BLaER1 treated with 17β-estradiol and CSF1 and Interleukin-3, amounts not matched to agents 10 nM and 100 nM (cell line): ENCODE data around the gene ZNF273.
"Not testable (repeated sequence)": the region's sequence is repeated elsewhere in the genome, so short reads cannot be mapped to it uniquely, and the experiment has no call there.

Source experiments
- H3K27ac ChIP-seq, 11 experiments: shearing (Covaris generic); formaldehyde crosslinking; 2 replicates each; pipeline ENCODE4 v1.8.1; 2022
- H3K27me3 ChIP-seq, 11 experiments: shearing (Covaris generic); formaldehyde crosslinking; 2 replicates each; pipeline ENCODE4 v1.8.1; 2022
- H3K36me3 ChIP-seq, 11 experiments: shearing (Covaris generic); formaldehyde crosslinking; 2 replicates each; pipeline ENCODE4 v1.8.1; 2022
- H3K4me1 ChIP-seq, 10 experiments: shearing (Covaris generic); formaldehyde crosslinking; 2 replicates each; pipeline ENCODE4 v1.8.1; 2022
- H3K4me2 ChIP-seq, 11 experiments: shearing (Covaris generic); formaldehyde crosslinking; 2 replicates each; pipeline ENCODE4 v1.8.1; 2022
- H3K4me3 ChIP-seq, 10 experiments: shearing (Covaris generic); formaldehyde crosslinking; 2 replicates each; pipeline ENCODE4 v1.8.1; 2022
- H3K9ac ChIP-seq, 11 experiments: shearing (Covaris generic); formaldehyde crosslinking; 2 replicates each; pipeline ENCODE4 v1.8.1; 2022
- H3K9me3 ChIP-seq, 11 experiments: shearing (Covaris generic); formaldehyde crosslinking; replicated peaks in 1 of 11; 2 replicates each; pipeline ENCODE4 v1.8.1; 2022
- H4K20me1 ChIP-seq, 11 experiments: shearing (Covaris generic); formaldehyde crosslinking; 2 replicates each; pipeline ENCODE4 v1.8.1; 2022
- Cebpa-rat ChIP-seq, 11 experiments: shearing (Covaris generic); IDR thresholded peaks; 2 replicates each; pipeline ENCODE4 v1.8.1; 2022

ZNF273 gene

DNA sequence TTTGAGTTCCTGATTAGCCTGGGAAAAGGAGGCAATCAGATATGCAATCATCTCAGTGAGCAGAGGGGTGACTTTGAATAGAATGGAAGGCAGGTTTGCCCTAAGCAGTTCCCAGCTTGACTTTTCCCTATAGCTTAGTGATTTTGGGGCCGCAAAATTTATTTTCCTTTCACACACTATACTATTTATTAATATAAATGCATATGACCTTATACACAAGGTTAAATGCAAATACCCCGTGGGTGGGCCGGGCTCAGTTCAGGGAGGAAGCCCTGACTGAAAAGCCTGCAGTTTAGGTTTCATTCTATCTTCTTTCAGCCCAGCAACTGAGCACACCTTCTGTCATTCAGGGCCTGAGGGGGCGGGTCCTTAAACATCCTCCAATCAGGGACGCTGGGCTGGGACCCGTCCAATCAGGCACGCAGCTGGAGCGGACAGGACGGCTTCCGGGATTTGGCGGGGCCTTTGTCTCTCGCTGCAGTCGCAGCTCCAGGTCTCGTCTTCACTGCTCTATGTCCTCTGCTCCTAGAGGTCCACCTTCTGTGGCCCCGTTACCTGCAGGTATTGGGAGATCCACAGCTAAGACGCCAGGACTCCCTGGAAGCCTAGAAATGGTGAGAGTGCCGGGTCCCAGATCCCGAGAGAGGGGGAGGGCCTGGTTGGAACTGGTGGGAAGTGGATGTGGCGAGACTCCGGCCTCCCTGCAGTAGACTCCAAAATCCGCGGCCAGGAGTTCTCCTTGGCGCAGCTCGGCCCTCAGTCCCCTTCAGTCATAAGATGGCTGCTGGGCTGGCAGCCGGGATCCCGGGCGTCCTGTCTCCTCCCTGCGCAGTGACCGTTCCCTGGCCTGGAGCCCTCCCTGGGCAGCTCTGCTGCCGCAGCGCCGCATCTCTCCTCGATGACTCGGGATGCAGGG is at the start of gene ZNF273:
ZNF273 (plus strand) TSS at position 468 of the 916 bp plus-strand sequence; CDS start at position 513, 45 bp downstream.
- no peak for TF ChIP-seq Cebpa-rat (IDR thresholded peaks at IDR 0.05)
- Histone ChIP-seq H3K36me3 (peaks cover 11 to 40% (median 34%) of the 10 kb centered on the region in 11 experiments), H3K4me2 (peak within 1 kb of the TSS; percentile 67 to 93 (median 82)), H3K27me3 (no peaks in the 10 kb centered on the region), H3K9ac (peak within 1 kb of the TSS; percentile 89 to 94 (median 90)), H3K9me3 (peaks cover 3 to 50% (median 41%) of the 10 kb centered on the region in 11 experiments), H4K20me1 (peaks cover 0 to 23% (median 7%) of the 10 kb centered on the region in 11 experiments; a peak in 9 of 22 replicates), H3K27ac (peak within 1 kb of the TSS; percentile 77 to 94 (median 90)), H3K4me3 (peak within 1 kb of the TSS; percentile 78 to 95 (median 88)), H3K4me1 (peaks cover 15 to 36% (median 25%) of the 10 kb centered on the region in 10 experiments; a peak in 19 of 20 replicates)

DNA sequence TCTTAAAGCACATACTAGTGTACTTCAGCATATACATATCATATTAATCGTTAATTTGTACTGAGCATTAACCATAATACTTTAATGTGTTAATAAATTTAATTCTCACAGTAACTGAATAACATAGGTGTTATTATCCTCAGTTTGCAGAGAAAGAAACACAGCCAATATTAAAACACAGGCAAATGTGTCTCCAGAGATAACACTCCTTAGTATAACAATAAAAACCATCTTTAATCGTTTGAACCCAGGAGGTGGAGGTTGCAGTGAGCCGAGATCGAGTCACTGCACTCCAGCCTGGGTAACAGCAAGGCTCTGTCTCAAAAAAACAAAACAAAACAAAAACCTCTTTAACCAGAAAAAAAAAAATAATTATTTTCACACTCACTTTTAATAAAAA is 49.4 kb upstream of the ZNF273 start:
- H3K9ac ChIP-seq = no peak overlapping the region
- H3K4me3 ChIP-seq = no peak overlapping the region
- 0 out of 22 replicates have a peak, but pooled peaks cover 0 to 8% (median 0%) of the 10 kb centered on the region in 11 experiments for H3K36me3 ChIP-seq
- no peaks in the 10 kb centered on the region for H3K27me3 ChIP-seq
- no peaks in the 10 kb centered on the region for H3K4me1 ChIP-seq
- no peak overlapping the region for H3K27ac ChIP-seq
- peaks cover 0 to 4% (median 0%) of the 10 kb centered on the region in 11 experiments; a peak in 1 of 22 replicates for H3K9me3 ChIP-seq
- H4K20me1 ChIP-seq = no peaks in the 10 kb centered on the region; a peak in 1 of 22 replicates
- no peak overlapping the region for H3K4me2 ChIP-seq
- no peak for TF ChIP-seq Cebpa-rat (IDR thresholded peaks at IDR 0.05)

DNA sequence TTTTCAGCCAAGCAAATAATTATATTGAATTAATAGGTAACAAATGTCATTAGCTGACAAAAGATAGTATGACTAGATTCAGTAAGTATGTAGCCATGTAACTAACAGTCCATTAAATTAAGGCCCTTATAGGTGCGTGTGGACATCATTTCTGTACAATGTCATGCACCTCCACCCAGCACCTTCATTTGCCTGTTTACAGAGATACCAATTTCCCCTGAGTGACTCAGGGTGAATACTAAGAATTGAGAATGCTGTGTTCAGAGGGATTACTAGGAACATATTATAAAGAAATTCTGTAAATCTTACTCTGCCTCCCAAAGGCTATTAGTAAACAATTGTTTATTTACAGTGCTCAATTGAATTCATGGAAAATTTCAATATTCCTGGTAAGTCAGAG is 48.1 kb upstream of the ZNF273 start:
- no peak for TF ChIP-seq Cebpa-rat (IDR thresholded peaks at IDR 0.05)

DNA sequence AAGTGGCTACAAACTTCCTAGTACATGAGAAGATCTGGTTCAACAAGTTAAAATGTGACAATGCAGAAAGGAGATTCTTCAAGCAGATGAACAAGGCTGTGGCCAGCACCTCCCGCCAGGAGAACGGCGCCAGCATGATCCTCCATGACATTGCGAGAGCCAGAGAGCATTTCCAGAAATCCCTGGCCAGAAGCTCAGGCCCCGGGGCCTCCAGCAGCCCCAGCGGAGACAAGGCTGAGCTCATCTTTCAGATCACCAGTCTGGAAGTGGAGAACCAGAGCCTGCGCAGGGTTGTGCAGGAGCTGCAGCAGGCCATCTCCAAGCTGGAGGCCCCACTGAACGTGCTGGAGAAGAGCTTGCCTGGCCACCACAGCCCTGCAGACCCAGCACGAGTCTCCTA is 40.1 kb upstream of the ZNF273 start:
- Histone ChIP-seq H3K4me2 (no peak overlapping the region), H3K9ac (no peak overlapping the region), H3K36me3 (peaks cover 0 to 6% (median 0%) of the 10 kb centered on the region in 11 experiments; a peak in 4 of 22 replicates), H3K27ac (no peak overlapping the region), H3K4me1 (no peaks in the 10 kb centered on the region), H4K20me1 (no peaks in the 10 kb centered on the region), H3K9me3 (peaks cover 6 to 24% (median 18%) of the 10 kb centered on the region in 11 experiments; a peak in 19 of 22 replicates), H3K27me3 (no peaks in the 10 kb centered on the region), H3K4me3 (no peak overlapping the region)
- no peak for TF ChIP-seq Cebpa-rat (IDR thresholded peaks at IDR 0.05)

More for the DNA sequence above, 48.1 kb upstream of the ZNF273 start:
- H3K4me2 ChIP-seq = no peak overlapping the region
- H3K27ac ChIP-seq = no peak overlapping the region
- no peaks in the 10 kb centered on the region for H3K4me1 ChIP-seq
- no peaks in the 10 kb centered on the region for H3K9me3 ChIP-seq
- H3K27me3 ChIP-seq = no peaks in the 10 kb centered on the region
- no peaks in the 10 kb centered on the region for H4K20me1 ChIP-seq
- 0 out of 22 replicates have a peak, but pooled peaks cover 0 to 8% (median 0%) of the 10 kb centered on the region in 11 experiments for H3K36me3 ChIP-seq
- H3K4me3 ChIP-seq = no peak overlapping the region
- no peak overlapping the region for H3K9ac ChIP-seq

DNA sequence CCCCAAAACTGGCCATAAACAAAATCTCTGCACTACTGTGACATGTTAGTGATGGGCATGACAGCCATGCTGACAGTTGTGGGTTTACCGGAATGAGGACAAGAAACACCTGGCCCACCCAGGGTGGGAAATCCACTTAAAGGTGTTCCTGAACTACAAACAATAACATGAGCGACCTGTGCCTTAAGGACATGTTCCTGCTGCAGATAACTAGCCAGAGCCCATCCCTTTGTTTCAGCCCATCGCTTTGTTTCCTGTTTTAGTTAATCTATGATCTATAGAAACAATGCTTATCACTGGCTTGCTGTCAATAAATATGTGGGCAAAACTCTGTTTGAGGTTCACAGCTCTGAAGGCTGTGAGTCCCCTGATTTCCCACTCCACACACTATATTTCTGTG is 39.5 kb upstream of the ZNF273 start:
- H3K4me1 ChIP-seq, H4K20me1 ChIP-seq, H3K4me3 ChIP-seq, H3K27ac ChIP-seq, H3K27me3 ChIP-seq, H3K9ac ChIP-seq, H3K36me3 ChIP-seq, H3K4me2 ChIP-seq: not testable (repeated sequence)
- peaks cover 8 to 29% (median 20%) of the 10 kb centered on the region in 11 experiments; a peak in 20 of 22 replicates for H3K9me3 ChIP-seq

DNA sequence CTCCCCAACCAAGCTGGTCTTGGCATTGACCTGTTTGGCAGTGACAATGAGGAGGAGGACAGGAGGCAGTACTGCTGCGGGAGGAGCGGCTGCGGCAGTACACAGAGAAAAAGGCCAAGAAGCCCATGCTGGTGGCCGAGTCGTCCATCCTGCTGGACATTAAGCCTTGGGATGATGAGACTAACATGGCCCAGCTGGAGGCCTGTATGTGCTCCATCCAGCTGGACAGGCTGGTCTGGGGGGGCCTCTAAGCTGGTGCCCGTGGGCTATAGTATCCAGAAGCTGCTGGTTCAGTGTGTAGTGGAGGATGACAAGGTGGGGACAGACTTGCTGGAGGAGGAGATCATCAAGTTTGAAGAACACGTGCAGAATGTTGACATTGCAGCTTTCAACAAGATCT is 39.1 kb upstream of the ZNF273 start:
- H3K9me3 ChIP-seq = peaks cover 10 to 33% (median 21%) of the 10 kb centered on the region in 11 experiments; a peak in 20 of 22 replicates
- H3K27me3 ChIP-seq = no peaks in the 10 kb centered on the region
- H3K4me3 ChIP-seq = no peak overlapping the region
- H3K4me2 ChIP-seq = no peak overlapping the region
- H3K36me3 ChIP-seq = peaks cover 0 to 6% (median 0%) of the 10 kb centered on the region in 11 experiments; a peak in 4 of 22 replicates
- no peaks in the 10 kb centered on the region for H4K20me1 ChIP-seq
- TF ChIP-seq Cebpa-rat (IDR thresholded peaks at IDR 0.05) = no peak
- H3K9ac ChIP-seq = no peak overlapping the region
- H3K4me1 ChIP-seq = no peaks in the 10 kb centered on the region
- no peak overlapping the region for H3K27ac ChIP-seq

DNA sequence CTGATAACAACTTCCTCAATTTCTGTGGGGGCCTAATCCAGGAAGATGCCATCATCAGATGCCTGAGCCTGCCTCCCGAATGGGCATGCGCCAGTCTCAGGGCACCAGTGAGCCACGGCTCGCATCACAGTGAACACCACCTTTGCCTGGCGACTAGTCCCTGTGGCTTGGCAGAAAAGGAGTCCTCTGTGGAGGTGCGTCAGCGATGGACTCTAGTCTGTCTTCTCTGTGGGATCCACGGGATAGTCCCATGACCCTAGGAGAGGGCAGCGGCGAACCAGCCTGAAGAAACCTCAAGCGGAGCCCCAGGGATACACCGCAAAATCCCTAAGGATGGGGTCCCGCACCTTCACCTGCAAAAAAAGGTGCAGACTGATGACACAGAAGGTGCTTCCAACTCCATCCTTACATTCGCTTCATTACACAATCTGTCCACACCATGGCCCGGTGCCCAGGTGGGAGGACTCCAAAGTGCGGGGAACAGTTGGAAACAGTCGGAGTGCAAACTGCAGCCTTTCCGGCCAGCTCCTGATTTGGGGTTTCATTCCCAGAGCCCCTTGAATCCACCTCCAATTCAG is 35.1 kb upstream of the ZNF273 start:
- no peak for TF ChIP-seq Cebpa-rat (IDR thresholded peaks at IDR 0.05)
- H3K9me3 ChIP-seq = peaks cover 36 to 66% (median 54%) of the 10 kb centered on the region in 11 experiments
- H3K27ac ChIP-seq = no peak overlapping the region
- H3K27me3 ChIP-seq = no peaks in the 10 kb centered on the region
- H3K4me1 ChIP-seq = no peaks in the 10 kb centered on the region
- no peak overlapping the region for H3K4me2 ChIP-seq
- no peaks in the 10 kb centered on the region for H4K20me1 ChIP-seq
- no peak overlapping the region for H3K4me3 ChIP-seq
- H3K36me3 ChIP-seq = peaks cover 0 to 5% (median 0%) of the 10 kb centered on the region in 11 experiments; a peak in 4 of 22 replicates
- H3K9ac ChIP-seq = no peak overlapping the region

DNA sequence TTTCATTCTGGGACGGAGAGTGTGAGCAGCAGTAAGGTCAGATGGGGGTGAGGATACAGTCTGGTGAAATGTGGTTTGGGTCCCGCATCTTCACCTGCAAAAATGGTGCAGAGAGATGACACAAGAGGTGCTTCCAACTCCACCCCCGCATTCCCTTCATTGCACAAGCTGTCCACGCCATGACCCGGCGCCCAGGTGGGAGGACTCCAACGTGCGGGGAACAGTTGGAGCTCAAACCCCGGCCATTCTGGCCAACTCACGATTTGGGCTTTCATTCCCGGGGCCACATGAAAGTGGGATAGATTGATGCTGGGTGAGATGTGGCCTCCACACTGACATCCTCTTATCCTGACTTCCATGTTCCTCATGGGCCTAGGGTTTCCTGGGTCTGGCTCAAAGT is 34.6 kb upstream of the ZNF273 start:
- no peak for TF ChIP-seq Cebpa-rat (IDR thresholded peaks at IDR 0.05)
- Histone ChIP-seq H3K4me2 (no peak overlapping the region), H3K4me3 (no peak overlapping the region), H3K9me3 (peaks cover 34 to 66% (median 54%) of the 10 kb centered on the region in 11 experiments), H3K9ac (no peak overlapping the region), H3K27me3 (no peaks in the 10 kb centered on the region), H4K20me1 (no peaks in the 10 kb centered on the region), H3K4me1 (no peaks in the 10 kb centered on the region), H3K36me3 (no peaks in the 10 kb centered on the region), H3K27ac (no peak overlapping the region)

DNA sequence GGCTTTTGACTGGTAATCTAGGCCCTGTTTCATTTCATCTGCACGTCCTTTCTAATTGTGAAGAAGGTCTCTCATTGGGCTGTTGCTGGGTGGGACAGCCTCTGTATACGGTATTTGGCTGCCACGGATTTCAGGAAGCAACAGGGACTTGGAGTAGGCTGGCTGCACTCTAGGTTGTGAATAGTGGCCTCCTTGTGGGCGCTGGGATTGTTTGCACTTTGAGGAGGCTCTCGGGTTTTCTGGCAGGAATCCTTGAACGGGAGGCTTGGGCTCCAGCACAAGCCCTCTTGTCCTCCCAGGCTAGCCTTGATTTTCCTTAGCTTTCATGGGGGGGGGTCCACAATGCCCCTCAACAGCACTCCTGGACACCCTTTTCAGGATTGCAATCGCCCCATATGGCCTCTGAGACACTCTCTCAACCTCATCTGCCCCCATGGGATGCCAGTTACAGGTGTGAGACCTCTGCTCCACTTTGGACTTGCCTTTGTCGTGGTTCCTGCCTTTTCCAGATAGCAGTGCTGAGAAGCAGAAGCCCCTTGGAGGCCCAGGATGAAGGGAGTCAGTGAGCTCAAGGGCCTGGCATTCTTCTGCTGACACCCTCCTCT is 33.9 kb upstream of the ZNF273 start:
- Histone ChIP-seq H3K4me2 (no peak overlapping the region), H3K4me3 (no peak overlapping the region), H3K9ac (no peak overlapping the region), H3K36me3 (no peaks in the 10 kb centered on the region), H3K4me1 (no peaks in the 10 kb centered on the region), H3K9me3 (peaks cover 33 to 69% (median 56%) of the 10 kb centered on the region in 11 experiments), H3K27ac (no peak overlapping the region), H4K20me1 (no peaks in the 10 kb centered on the region), H3K27me3 (no peaks in the 10 kb centered on the region)
- no peak for TF ChIP-seq Cebpa-rat (IDR thresholded peaks at IDR 0.05)
